ENCODE data around the gene ACVRL1.

ACVRL1 gene

GRCh38 chr12:51944608-51945233 is 37.4 kb downstream of the ACVRL1 start:
- no peak for DNase-seq

DNA sequence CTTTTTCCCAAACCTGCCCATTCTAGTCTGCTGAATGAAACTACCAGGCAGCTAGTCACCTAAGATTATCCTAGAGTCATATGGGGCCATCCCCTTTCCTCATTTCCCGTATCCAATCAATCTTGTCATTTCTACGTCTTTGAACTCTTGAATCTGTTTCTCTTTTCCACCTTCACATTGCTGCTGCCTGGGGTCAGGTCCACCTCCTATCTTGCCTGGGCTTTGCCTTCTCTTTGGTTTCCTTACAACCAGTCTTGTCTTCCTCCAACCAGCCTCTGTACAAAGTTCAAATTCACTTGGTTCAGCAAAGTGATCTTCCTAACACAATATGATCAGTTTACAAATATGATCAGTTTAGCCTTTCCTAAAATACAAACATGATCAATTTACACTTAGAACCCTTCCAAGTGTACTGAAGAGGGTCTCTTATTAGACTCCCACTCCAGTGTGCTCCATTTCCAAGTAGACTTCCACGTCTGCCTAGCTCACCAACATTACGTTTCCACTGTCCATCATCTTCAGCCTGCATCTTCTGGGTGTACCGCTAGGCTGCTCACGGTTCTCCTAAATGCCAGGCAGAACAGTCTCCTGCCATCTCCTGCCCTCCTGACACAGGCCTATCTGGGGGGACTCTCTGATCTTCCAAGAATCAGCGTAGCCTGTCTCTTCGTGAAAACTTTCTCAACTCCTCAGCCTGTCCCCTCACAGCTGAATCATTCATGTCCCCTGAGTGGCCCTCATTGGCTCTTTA is 40.1 kb downstream of the ACVRL1 start:
- no peak for DNase-seq

DNA sequence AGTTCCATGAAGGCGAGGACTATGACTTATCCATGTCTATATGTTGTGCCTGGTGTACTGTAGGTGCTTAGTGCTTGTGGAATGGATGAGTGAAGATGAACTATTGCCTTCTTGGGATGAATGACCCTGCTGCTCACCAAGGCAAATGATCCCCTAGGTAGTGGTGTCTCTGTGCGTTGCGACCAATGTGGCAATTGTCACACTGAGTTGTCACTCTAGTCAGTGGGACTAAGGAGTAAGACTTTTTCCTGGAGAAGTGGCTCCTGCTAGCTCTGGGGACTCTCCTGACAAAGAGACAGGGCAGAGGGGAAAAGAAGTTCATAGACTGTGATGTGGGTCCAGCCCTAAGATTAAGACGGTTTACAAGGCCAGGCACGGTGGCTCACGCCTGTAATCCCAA is 40.8 kb downstream of the ACVRL1 start:
- no peak for DNase-seq

GRCh38 chr12:51949342-51950030 is 42.2 kb downstream of the ACVRL1 start:
- DNase-seq, result no peak

DNA sequence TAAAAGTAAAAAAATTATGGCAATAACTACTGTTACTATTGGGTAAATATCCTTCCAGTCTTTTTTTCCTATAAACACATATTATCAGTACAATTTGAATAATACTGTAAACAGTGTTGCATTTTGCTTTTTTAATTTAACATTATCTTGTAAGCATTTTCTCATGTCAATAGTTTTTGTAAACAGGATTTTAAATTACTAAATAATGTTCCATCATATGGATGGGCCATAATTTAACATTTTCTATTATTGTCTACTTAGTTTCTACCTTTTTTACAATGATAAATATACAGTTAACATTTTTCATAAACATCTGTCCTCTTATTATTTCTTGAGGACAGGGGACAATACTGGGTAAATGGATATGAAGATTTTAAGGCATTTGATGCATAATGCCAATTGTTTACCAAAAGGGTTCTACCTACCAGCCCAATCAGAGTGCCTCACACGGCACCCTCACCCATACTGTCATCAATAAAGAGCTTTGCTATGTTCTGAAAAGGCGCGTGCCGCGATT is 43.4 kb downstream of the ACVRL1 start:
- DNase-seq, result no peak

- DNase-seq, result peak; percentile 54
These were observed 44.0 kb downstream of the ACVRL1 start, which contains the start of gene ACVR1B for GRCh38 chr12:51951199-51951842. Gene ACVR1B, plus strand, starts transcription at chr12:51951699. Its CDS starts 45 bp downstream, at chr12:51951744.

DNA sequence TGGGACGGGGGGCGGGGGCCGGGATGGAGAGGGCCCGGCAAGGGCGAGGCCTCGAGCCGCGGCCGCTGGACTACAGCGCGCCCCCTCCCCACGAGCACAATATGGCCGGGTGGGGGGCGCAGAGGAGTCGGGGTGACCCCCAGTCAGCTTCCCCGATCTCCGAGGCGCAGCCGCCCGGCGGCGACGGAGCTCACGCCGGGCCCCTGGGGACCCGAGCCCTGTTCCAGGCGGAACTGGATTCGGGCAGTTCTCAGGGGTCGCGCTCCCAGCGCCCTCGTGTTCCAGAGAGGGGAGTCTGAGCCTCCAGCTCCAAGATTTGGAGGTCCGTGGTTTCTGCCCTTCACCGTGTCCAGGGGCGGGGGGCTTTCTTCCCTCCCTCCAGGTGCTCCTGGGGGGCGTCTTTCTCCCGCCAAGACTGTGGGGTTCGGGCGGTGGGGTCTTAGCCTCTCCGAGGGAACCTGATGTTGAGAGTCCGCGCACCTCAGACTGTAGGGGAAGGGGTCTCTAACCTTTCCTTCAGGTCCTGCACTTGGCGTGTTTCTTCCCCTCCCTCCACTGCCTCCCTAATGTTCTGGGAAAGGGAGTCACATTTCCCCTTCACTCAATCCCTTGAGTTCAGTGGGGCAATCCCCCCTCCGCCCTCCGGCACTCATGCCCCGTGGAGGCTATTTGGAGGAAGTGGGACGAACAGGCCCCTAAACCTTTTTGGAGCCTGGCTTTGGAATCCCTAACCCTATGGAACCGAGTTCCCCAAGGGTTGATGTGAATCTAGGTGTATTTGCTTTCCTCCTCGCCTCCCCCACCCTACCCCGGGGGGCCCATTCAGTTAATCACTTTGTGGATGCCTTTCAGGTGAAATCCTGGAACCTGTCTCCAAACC is 44.8 kb downstream of the ACVRL1 start:
- no peak for DNase-seq

DNA sequence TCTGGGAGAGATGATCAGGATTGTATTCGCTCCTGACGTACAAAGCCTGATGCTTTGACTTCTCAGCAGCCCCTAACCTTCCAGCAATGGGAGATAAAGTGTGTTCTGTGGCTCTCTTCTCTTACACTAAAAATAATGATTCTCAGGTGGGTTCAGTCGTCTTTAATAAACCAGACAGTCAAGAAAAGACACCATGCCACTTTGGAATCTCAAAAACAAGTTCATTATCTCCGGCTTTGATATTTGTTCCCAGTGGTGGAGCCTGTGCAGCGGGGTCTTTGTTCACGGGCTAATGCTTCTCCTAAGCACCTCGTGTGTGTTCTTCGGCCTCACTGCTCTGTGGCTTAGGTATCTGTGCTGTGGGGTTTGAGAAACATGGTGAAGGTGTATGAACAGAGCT is 45.8 kb downstream of the ACVRL1 start:
- no peak for DNase-seq

- no peak for DNase-seq
These were observed 46.6 kb downstream of the ACVRL1 start for GRCh38 chr12:51953864-51954263.

DNA sequence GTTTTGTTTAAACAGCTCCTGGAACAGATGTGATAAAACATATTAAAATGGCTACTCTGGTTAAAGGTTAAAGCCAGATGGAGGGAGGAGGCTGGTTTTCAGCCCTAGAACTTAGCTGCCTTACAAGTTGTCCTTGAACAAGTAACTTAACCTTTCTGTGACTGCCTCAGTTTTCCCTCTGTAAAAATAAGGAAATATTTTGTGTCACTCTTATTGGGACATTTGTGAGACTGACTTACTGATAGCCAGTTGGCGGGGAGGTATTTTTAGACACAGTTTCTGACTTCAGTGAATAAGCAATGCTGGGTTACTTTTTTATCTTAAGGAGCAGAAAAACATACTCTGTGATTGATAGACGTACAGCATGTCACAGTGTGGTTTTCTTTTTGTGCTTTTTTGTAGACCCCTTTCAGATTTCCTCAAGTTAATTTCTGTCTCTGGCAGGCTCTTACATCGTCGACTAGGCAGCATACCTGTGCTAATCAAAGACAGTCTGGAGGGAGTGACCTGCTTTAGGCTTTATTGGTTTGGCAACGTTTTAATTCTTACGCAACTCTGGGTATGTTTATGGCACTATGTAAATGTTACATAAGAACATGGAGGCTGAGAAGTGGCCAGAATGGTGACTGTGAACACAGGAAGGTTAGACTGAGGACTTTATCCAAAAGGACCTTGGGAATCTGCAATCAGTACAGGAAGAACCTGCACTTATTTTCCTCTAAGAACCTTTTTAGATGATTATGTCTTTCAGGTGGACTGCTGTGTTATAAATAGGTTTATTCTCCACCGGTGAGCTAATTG is 47.5 kb downstream of the ACVRL1 start:
- no peak for DNase-seq

DNA sequence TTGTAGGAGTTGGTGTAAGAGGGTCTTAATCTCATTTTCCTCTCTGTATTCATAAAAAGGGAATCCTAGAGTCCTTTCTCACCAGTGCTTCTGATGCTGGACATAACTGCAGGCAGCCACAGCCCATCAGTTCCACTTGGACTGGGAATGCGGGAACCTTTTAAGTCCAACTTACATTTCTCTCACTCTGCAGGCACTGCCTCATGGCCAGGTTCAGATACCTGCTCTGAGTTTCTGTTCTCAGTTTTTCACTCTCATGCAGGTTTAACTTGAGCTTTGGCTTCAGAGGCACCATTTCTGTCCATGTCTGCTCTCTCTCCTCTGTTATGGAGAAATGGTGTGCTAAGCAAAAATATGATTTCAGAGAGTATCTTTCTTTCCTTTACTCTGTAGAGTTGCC is 48.4 kb downstream of the ACVRL1 start:
- DNase-seq, result no peak

DNA sequence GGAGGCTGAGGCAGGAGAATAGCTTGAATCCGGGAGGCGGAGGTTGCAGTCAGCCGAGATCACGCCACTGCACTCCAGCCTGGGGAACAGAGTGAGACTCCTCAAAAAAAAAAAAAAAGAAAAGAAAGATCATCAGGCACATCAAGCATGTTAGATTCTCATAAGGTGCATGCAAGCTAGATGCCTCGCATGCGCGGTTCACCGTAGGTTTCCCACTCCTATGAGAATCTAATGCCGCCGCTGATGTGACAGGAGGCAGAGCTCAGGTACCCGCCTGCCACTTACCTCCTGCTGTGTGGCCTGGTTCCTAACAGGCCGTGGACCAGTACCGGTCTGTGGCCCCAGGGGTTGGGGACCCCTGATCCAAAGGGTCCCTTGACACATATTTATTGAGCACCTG is 51.2 kb downstream of the ACVRL1 start:
- DNase-seq, result no peak

- DNase-seq, result no peak
These were observed 51.9 kb downstream of the ACVRL1 start for GRCh38 chr12:51959211-51959610.

DNA sequence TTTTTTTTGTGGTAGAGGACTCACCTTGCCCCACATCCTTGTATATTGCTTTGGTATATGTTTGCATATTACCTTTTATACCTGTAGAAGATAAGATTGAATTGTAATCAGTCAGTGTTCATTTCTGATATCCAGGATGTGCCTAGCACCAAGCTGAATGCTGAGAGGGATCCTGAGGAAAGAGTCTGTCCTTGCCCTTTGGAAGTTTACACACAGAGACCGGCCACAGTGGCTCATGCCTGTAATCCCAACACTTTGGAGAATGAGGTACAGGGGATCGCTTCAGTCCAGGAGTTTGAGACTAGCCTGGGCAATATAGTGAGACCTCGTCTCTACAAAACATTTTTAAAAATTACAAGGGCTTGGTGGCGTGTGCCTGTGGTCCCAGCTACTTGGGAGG is 52.6 kb downstream of the ACVRL1 start:
- no peak for DNase-seq

DNA sequence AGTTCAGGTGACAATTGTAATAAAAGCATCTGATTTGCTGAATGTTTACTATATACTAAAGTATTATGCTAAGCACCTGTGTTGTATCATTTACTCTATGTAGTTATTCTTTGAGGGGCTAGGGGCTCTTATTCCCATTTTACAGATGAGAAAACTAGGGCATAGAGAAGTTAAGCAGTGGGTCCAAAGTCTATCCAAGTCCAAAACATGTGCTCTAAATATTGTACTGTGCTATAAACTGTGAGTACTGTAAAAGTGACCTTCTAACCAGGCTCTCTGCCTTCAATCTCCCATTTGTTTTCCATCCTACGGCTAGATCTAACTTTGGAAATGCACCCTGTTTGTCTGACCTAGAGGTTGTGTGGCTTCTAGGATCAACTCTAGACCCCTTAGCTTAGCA is 53.2 kb downstream of the ACVRL1 start:
- DNase-seq, result no peak

GRCh38 chr12:51960890-51961289 is 53.6 kb downstream of the ACVRL1 start:
- DNase-seq, result no peak

DNA sequence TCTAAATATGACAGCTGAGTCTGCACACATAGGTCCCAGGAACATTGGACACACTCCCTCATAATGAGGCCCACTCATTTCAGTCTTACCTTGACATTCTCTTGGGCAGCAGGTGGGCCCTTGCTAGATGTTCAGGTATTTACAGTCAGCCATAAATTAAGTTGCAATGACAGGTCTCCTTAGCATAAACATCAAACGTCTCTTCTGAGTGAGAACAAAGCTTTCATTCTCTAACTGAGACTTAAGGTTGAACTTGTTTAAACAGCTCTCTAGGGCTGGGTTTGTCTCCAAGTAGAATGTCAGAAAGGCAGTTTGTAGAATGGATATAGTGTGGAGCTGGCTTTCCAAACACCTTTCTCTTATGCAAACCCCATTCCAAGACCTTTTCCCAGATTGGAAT is 54.5 kb downstream of the ACVRL1 start:
- DNase-seq, result no peak

GRCh38 chr12:51962737-51963136 is 55.4 kb downstream of the ACVRL1 start:
- DNase-seq, result no peak

DNA sequence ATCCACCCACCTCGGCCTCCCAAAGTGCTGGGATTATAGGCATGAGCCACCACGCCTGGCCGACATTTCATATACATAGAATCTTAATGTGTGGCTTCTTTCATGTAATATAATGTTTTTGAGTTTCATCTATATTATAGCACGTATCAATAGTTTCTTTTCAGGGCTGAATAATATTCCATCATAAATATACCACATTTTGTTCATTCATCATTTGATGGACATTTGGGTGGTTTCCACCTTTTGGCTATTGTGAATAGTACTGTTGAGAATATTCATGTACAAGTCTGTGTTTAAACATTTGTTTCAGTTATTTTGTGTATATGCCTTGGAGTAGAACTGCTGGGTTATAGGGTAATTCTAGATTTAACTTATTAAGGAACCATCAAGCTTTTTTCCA is 56.2 kb downstream of the ACVRL1 start:
- no peak for DNase-seq

DNA sequence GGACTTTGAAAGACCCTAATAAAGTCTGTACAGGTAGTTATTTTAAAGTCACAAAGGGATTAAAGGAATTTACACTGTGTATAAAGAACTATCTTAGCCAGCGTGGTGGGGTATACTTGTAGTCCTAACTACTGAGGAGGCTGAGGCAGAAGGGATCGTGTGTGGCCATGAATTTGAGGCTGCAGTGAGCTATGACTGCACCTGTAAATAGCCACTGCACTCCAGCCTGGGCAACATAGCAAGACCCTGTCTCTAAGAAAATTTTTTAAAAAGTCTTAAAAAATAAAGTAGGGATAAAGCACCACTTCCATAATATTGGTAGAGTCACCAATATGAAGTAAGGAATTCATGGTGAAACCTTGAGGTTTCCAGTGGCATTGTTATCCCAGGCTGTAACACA is 62.3 kb downstream of the ACVRL1 start:
- no peak for DNase-seq

GRCh38 chr12:51970904-51971646 is 63.8 kb downstream of the ACVRL1 start:
- no peak for DNase-seq

Data from NCI-H1436 treated with DMSO at 0.1 percent for 48 hours (cell line).